BJ (cell line): ENCODE data around the gene TSPAN18. TPM values are rescaled to one million over a fixed set of nuclear protein-coding genes. Genes with fewer than 3 reads are reported as not detected.

Source experiments
- CTCF ChIA-PET: fragments of 350-600 bp; formaldehyde crosslinking; extraction: SDS; loops from one replicate; lab custom pipeline; 2021; ENCODE audit warnings: antibody characterized with exemption, inconsistent platforms; lab: Yijun Ruan, JAX
- POLR2A ChIA-PET: fragments of 300-600 bp; sonication (Branson Sonifier 250); formaldehyde crosslinking; extraction: SDS; loops from one replicate; lab custom pipeline; 2021; ENCODE audit warnings: antibody characterized with exemption; lab: Charles Lee
- DNase-seq: peaks from one replicate; pipeline ENCODE4 v3.0.0-alpha.2; 2011; ENCODE audit warnings: low read depth
- H3K27me3 ChIP-seq: 2 replicates; pipeline ENCODE4 v1.6.0; 2011; ENCODE audit warnings: low read length; ENCODE audit not compliant: control insufficient read depth, insufficient read depth
- H3K36me3 ChIP-seq: 2 replicates; pipeline ENCODE4 v1.5.1; 2011; ENCODE audit warnings: low read length; ENCODE audit not compliant: control insufficient read depth, insufficient read depth
- H3K4me3 ChIP-seq: 2 replicates; pipeline ENCODE4 v1.5.1; 2011; ENCODE audit warnings: low read depth, mild to moderate bottlenecking, control low read depth, low read length
- CTCF ChIP-seq: IDR thresholded peaks from 2 replicates; pipeline ENCODE4 v1.5.1; 2011; ENCODE audit warnings: low read depth, mild to moderate bottlenecking, control low read depth, inconsistent platforms, low read length, moderate library complexity; ENCODE audit not compliant: insufficient read depth
- polyA minus RNA-seq: library from RNA; depleted of rRNA, polyadenylated mRNA; stranded (reverse); fragments of >200 nt; gene quantifications from 2 replicates; pipeline ENCODE4 v1.2.3, GENCODE V29; 2011; rRNA and poly(A)+ RNA removed
- polyA plus RNA-seq: library from polyadenylated mRNA; depleted of rRNA; stranded (reverse); fragments of >200 nt; gene quantifications from 2 replicates; pipeline ENCODE4 v1.2.3, GENCODE V29; 2011; rRNA removed

TSPAN18 gene
- polyA plus RNA-seq (0.20 and 0.55 TPM in 2 replicates), polyA minus RNA-seq (0.05 and 0.46 TPM in 2 replicates)

GRCh38 chr11:44726283-44727113 is at the start of gene TSPAN18:
TSS of gene TSPAN18 (plus strand) at chr11:44726962. CDS start at chr11:44906417, 179,455 bp downstream.
- CTCF ChIA-PET = interaction anchor here (0.7 to 8.1 kb wide), 9 partner anchors 18 to 185 kb away, joined by 3 to 70 read pairs (median 3); no protein-coding TSS in a partner anchor
- peaks cover 26% of the 10 kb centered on the region for H3K27me3 ChIP-seq
- POLR2A ChIA-PET = no interaction called here
- no peak for DNase-seq
- TF ChIP-seq CTCF = no peak
- no peaks in the 10 kb centered on the region for H3K36me3 ChIP-seq
- peak within 1 kb of the TSS; percentile 35 for H3K4me3 ChIP-seq

GRCh38 chr11:44680982-44681597 is 45.7 kb upstream of the TSPAN18 start:
- no peak for DNase-seq
- Histone ChIP-seq H3K4me3 (no peak overlapping the region), H3K27me3 (no peaks in the 10 kb centered on the region), H3K36me3 (no peaks in the 10 kb centered on the region)
- TF ChIP-seq CTCF = no peak
- ChIA-PET CTCF (interaction anchor here (1.1 kb wide), 1 partner anchor 59 kb away, joined by 3 read pairs; no protein-coding TSS in a partner anchor), POLR2A (no interaction called here)

- ChIA-PET CTCF (interaction anchor here (1.1 kb wide), 1 partner anchor 60 kb away, joined by 3 read pairs; no protein-coding TSS in a partner anchor), POLR2A (no interaction called here)
- Histone ChIP-seq H3K36me3 (no peaks in the 10 kb centered on the region), H3K4me3 (no peak overlapping the region), H3K27me3 (peaks cover 1% of the 10 kb centered on the region)
- DNase-seq = no peak
- no peak for TF ChIP-seq CTCF
These were observed 45.1 kb upstream of the TSPAN18 start for GRCh38 chr11:44681698-44682097.

GRCh38 chr11:44684859-44685281 is 41.9 kb upstream of the TSPAN18 start:
- no peaks in the 10 kb centered on the region for H3K36me3 ChIP-seq
- peaks cover 5% of the 10 kb centered on the region for H3K27me3 ChIP-seq
- ChIA-PET CTCF (no interaction called here), POLR2A (no interaction called here)
- TF ChIP-seq CTCF = no peak
- no peak for DNase-seq
- H3K4me3 ChIP-seq = no peak overlapping the region

- Histone ChIP-seq H3K36me3 (no peaks in the 10 kb centered on the region), H3K27me3 (peaks cover 5% of the 10 kb centered on the region), H3K4me3 (no peak overlapping the region)
- TF ChIP-seq CTCF = no peak
- CTCF ChIA-PET = interaction anchor here (0.7 to 0.8 kb wide), 2 partner anchors 11 to 239 kb away, joined by 3 read pairs; no protein-coding TSS in a partner anchor
- DNase-seq = no peak
- POLR2A ChIA-PET = no interaction called here
These were observed 39.4 kb upstream of the TSPAN18 start for GRCh38 chr11:44687388-44687787.
